OCI-LY7 (cell line): ENCODE data around the gene OPHN1. TPM values are rescaled to one million over a fixed set of nuclear protein-coding genes. Genes with fewer than 3 reads are reported as not detected.

Source experiments
- BruUV-seq: library from RNA; stranded (reverse); fragments of 400-500 nt; replicated peaks from 2 replicates; lab custom pipeline; 2021; lab: Mats Ljungman, UMichigan
- CTCF ChIA-PET: fragments of 300-600 bp; sonication (Branson Sonifier 250); formaldehyde crosslinking; loops from one replicate; lab custom pipeline; 2022; ENCODE audit warnings: antibody characterized with exemption; ENCODE audit not compliant: unreplicated experiment; lab: Charles Lee
- POLR2A ChIA-PET: fragments of 300-600 bp; sonication (Branson Sonifier 250); formaldehyde crosslinking; loops from one replicate; lab custom pipeline; 2022; ENCODE audit warnings: antibody characterized with exemption; lab: Charles Lee
- DNase-seq: peaks from one replicate; pipeline ENCODE4 v3.0.0-alpha.2; 2015; ENCODE audit warnings: low spot score
- H2AFZ ChIP-seq: fragments of 200-600 bp; sonication (generic), shearing (Covaris generic); 2 replicates; pipeline ENCODE4 v1.6.1; 2014; ENCODE audit warnings: mild to moderate bottlenecking, antibody characterized with exemption, low read length, moderate library complexity
- H3K27ac ChIP-seq: fragments of 200-600 bp; sonication (generic); 2 replicates; pipeline ENCODE4 v1.5.1; 2014; ENCODE audit warnings: mixed run types, low read depth, mild to moderate bottlenecking, moderate library complexity, low read length, inconsistent platforms; ENCODE audit not compliant: poor library complexity, severe bottlenecking
- H3K36me3 ChIP-seq: fragments of 200-600 bp; sonication (generic); 2 replicates; pipeline ENCODE4 v1.6.1; 2014; ENCODE audit warnings: mild to moderate bottlenecking, antibody characterized with exemption, low read length, moderate library complexity, mixed read lengths; ENCODE audit not compliant: insufficient read depth
- H3K4me1 ChIP-seq: fragments of 200-600 bp; sonication (generic); 2 replicates; pipeline ENCODE4 v1.5.1; 2014; ENCODE audit warnings: mild to moderate bottlenecking, low read length; ENCODE audit not compliant: insufficient read depth, poor library complexity, severe bottlenecking
- H3K4me2 ChIP-seq: fragments of 200-600 bp; sonication (generic); 2 replicates; pipeline ENCODE4 v1.6.1; 2014; ENCODE audit warnings: mild to moderate bottlenecking, low read length
- H3K4me3 ChIP-seq: fragments of 200-600 bp; sonication (generic); 2 replicates; pipeline ENCODE4 v1.5.1; 2014; ENCODE audit warnings: mild to moderate bottlenecking, low read depth, low read length; ENCODE audit not compliant: poor library complexity, severe bottlenecking
- H3K79me2 ChIP-seq: fragments of 200-600 bp; sonication (generic); 2 replicates; pipeline ENCODE4 v1.6.1; 2016; ENCODE audit warnings: low read depth, mild to moderate bottlenecking, low read length, moderate library complexity, mixed read lengths; ENCODE audit not compliant: insufficient read depth
- H3K9me2 ChIP-seq: fragments of 200-600 bp; sonication (generic); 2 replicates; pipeline ENCODE4 v1.6.1; 2016; ENCODE audit warnings: mild to moderate bottlenecking, low read length, mixed read lengths; ENCODE audit not compliant: insufficient read depth
- H3K9me3 ChIP-seq: fragments of 200-600 bp; sonication (generic); 2 replicates; pipeline ENCODE4 v1.6.1; 2014; ENCODE audit warnings: mild to moderate bottlenecking, mixed run types, low read length, mixed read lengths
- H4K20me1 ChIP-seq: fragments of 200-600 bp; sonication (generic); 2 replicates; pipeline ENCODE4 v1.6.1; 2014; ENCODE audit warnings: mild to moderate bottlenecking, antibody characterized with exemption, low read length, moderate library complexity, mixed read lengths; ENCODE audit not compliant: insufficient read depth
- CTCF ChIP-seq: fragments of 200-600 bp; sonication (generic); conservative IDR thresholded peaks from 2 replicates; pipeline ENCODE4 v1.5.1; 2014; ENCODE audit warnings: mild to moderate bottlenecking, antibody characterized with exemption, low read length, moderate library complexity, mixed read lengths
- EZH2phosphoT487 ChIP-seq: fragments of 200-600 bp; sonication (generic); IDR thresholded peaks from 2 replicates; pipeline ENCODE4 v1.6.1; 2018; ENCODE audit warnings: low read depth, borderline replicate concordance, mild to moderate bottlenecking, mixed run types, antibody characterized with exemption, low read length, moderate library complexity, mixed read lengths
- intact Hi-C: fragments of 100-400 bp; cut with micrococcal nuclease; formaldehyde crosslinking; loops from one replicate; pipeline ENCODE4 v1.10.0; 2022; ENCODE audit not compliant: unreplicated experiment
- total RNA-seq, 2 experiments: library from RNA; depleted of rRNA in 1 of 2; stranded (reverse); fragments of >200 nt in 1 of 2; shearing (Covaris generic) in 1 of 2; gene quantifications; 2 replicates each; pipeline ENCODE4 v1.2.3, GENCODE V29; 2014 to 2022

The OPHN1 gene
- total RNA-seq, 2 experiments from 2014 or later, result not detected

GRCh38 chrX:68376373-68376772 is 56.9 kb downstream of the OPHN1 start:
- Histone ChIP-seq H4K20me1 (no peaks in the 10 kb centered on the region), H3K36me3 (no peaks in the 10 kb centered on the region), H3K79me2 (no peaks in the 10 kb centered on the region), H3K27ac (no peak overlapping the region), H3K4me1 (no peaks in the 10 kb centered on the region), H3K9me3 (no peaks in the 10 kb centered on the region), H2AFZ (no peak overlapping the region), H3K9me2 (no peaks in the 10 kb centered on the region), H3K4me3 (no peak overlapping the region), H3K4me2 (no peak overlapping the region)
- TF ChIP-seq CTCF (no peak), EZH2phosphoT487 (no peak)
- intact Hi-C loops, result no loop called here
- ChIA-PET POLR2A (interaction anchor here (0.6 kb wide), 1 partner anchor 457 kb away, joined by 3 read pairs; no protein-coding TSS in a partner anchor), CTCF (no interaction called here)
- no TSS peak for BruUV-seq
- DNase-seq, result no peak

DNA sequence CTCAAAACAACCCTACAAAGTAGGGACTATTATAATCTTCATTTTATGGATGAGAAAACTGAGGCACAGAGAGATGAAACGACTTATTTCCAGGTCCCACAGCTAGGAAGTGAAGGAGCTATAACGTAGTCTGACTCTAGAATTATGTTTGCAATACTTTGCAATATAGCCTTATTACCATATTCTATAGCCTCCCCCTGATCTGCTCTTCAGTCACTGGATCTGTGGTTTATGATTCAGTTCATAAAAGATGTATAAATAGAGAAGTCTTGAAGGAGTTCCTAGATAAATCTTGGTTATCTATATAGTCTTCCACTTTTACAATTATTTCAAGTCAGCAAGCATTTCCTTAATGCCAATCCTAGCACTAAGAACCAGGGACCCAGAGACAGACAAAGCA is 57.5 kb downstream of the OPHN1 start:
- POLR2A ChIA-PET, result interaction anchor here (0.6 kb wide), 1 partner anchor 23 kb away, joined by 3 read pairs; no protein-coding TSS in a partner anchor

More for the DNA sequence above, 57.5 kb downstream of the OPHN1 start:
- H3K9me3 ChIP-seq, result no peaks in the 10 kb centered on the region
- H3K4me3 ChIP-seq, result no peak overlapping the region
- no peak overlapping the region for H3K4me2 ChIP-seq
- H4K20me1 ChIP-seq, result no peaks in the 10 kb centered on the region
- BruUV-seq, result no TSS peak
- H2AFZ ChIP-seq, result no peak overlapping the region
- TF ChIP-seq CTCF (no peak), EZH2phosphoT487 (no peak)
- no peak for DNase-seq
- no peaks in the 10 kb centered on the region for H3K9me2 ChIP-seq
- intact Hi-C loops, result no loop called here
- no peak overlapping the region for H3K27ac ChIP-seq
- CTCF ChIA-PET, result no interaction called here
- H3K36me3 ChIP-seq, result no peaks in the 10 kb centered on the region
- H3K4me1 ChIP-seq, result no peaks in the 10 kb centered on the region
- H3K79me2 ChIP-seq, result no peaks in the 10 kb centered on the region
